Measurements from ENCODE around the gene GABRG3. TPM values are rescaled to one million over a fixed set of nuclear protein-coding genes. Genes with fewer than 3 reads are reported as not detected.

GABRG3 gene
- total RNA-seq, 1 donor from 2014 or later = 0.24 TPM

DNA sequence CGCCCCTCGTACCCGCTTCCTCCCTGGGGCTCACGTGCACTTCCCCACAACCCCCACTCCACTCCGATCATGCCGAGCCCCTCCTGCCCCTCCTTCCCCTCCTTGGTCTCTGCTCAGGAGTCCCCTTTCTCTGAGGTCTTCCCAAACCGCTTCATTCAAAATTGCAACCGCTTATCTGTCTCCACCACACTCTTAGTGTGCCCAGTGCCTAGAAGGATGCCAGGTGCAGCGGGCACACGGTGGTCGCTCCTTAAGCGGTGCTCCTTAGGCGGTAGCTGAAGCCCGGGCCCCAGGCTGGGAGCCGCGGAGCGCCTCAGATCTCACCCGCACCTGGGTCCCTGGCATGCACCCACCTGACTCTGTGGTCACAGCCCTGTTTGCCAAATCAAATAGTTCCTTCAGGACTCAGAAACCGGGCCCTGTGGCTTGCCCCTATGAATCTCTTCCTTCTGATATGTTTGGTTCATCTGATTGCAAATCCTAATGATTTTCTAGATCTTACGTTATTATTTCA is 603.6 kb downstream of the GABRG3 start:
- H3K27ac Mint-ChIP-seq = no peak overlapping the region
- H3K4me3 Mint-ChIP-seq (ENCODE audit: low read depth) = no peak overlapping the region
- no peaks in the 10 kb centered on the region for H3K27me3 Mint-ChIP-seq
- TF ChIP-seq, protein P1, sequence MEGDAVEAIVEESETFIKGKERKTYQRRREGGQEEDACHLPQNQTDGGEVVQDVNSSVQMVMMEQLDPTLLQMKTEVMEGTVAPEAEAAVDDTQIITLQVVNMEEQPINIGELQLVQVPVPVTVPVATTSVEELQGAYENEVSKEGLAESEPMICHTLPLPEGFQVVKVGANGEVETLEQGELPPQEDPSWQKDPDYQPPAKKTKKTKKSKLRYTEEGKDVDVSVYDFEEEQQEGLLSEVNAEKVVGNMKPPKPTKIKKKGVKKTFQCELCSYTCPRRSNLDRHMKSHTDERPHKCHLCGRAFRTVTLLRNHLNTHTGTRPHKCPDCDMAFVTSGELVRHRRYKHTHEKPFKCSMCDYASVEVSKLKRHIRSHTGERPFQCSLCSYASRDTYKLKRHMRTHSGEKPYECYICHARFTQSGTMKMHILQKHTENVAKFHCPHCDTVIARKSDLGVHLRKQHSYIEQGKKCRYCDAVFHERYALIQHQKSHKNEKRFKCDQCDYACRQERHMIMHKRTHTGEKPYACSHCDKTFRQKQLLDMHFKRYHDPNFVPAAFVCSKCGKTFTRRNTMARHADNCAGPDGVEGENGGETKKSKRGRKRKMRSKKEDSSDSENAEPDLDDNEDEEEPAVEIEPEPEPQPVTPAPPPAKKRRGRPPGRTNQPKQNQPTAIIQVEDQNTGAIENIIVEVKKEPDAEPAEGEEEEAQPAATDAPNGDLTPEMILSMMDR (IDR thresholded peaks at IDR 0.05; ENCODE audit: unreplicated experiment) = no peak
- DNase-seq (ENCODE audit: low spot score, unreplicated experiment) = no peak
- H3K36me3 Mint-ChIP-seq (ENCODE audit: insufficient read depth) = no peaks in the 10 kb centered on the region
- peaks cover 6% of the 10 kb centered on the region for H3K4me1 Mint-ChIP-seq (ENCODE audit: low read depth)
- H3K9me3 Mint-ChIP-seq (ENCODE audit: low read depth) = no peaks in the 10 kb centered on the region

DNA sequence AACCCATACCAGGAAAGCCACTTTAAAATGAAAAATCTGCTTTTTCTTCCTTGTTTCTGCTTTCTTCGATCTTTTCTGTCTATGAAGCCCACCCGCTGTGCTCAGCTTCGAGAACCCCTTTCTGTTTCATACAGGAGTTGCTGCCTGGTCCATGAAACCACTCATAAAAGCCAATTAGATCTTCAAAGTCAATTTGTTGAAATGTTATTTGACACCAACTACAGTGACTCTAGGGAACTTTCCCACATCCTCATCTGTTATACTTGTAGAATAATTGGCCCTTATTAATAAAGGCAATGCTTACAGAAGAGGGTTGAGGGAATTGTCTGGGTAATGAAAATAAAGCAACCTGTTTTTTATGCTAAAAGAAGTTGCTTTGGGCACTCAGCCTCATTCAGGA is 604.5 kb downstream of the GABRG3 start:
- TF ChIP-seq, protein P1 (IDR thresholded peaks at IDR 0.05; ENCODE audit: unreplicated experiment) = no peak
- peaks cover 6% of the 10 kb centered on the region for H3K4me1 Mint-ChIP-seq (ENCODE audit: low read depth)
- no peaks in the 10 kb centered on the region for H3K9me3 Mint-ChIP-seq (ENCODE audit: low read depth)
- H3K36me3 Mint-ChIP-seq (ENCODE audit: insufficient read depth) = no peaks in the 10 kb centered on the region
- DNase-seq (ENCODE audit: low spot score, unreplicated experiment) = no peak
- no peak overlapping the region for H3K4me3 Mint-ChIP-seq (ENCODE audit: low read depth)
- no peaks in the 10 kb centered on the region for H3K27me3 Mint-ChIP-seq
- no peak overlapping the region for H3K27ac Mint-ChIP-seq

DNA sequence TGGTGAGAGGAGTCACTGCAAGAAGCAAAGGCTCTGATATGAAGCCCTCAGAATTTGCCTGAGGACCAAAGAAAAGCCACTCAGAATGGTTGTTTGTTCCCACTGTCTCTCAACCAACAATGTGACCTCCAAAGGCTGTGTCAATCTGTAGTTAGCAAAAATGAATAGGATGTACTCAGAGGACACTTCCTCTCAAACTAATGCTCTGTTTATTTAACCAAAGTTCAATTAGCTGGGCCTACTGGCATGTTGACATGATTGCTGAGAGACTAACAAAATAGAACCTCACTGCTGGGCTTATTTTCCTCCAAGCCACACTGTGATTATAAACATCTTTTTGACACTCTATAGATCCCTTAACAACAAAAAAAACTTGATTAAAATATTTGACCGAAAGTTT is 605.6 kb downstream of the GABRG3 start:
- H3K9me3 Mint-ChIP-seq (ENCODE audit: low read depth) = no peaks in the 10 kb centered on the region
- no peak for DNase-seq (ENCODE audit: low spot score, unreplicated experiment)
- H3K27me3 Mint-ChIP-seq = no peaks in the 10 kb centered on the region
- H3K4me1 Mint-ChIP-seq (ENCODE audit: low read depth) = peaks cover 6% of the 10 kb centered on the region
- H3K36me3 Mint-ChIP-seq (ENCODE audit: insufficient read depth) = no peaks in the 10 kb centered on the region
- TF ChIP-seq, protein P1 (IDR thresholded peaks at IDR 0.05; ENCODE audit: unreplicated experiment) = no peak
- no peak overlapping the region for H3K27ac Mint-ChIP-seq
- no peak overlapping the region for H3K4me3 Mint-ChIP-seq (ENCODE audit: low read depth)

DNA sequence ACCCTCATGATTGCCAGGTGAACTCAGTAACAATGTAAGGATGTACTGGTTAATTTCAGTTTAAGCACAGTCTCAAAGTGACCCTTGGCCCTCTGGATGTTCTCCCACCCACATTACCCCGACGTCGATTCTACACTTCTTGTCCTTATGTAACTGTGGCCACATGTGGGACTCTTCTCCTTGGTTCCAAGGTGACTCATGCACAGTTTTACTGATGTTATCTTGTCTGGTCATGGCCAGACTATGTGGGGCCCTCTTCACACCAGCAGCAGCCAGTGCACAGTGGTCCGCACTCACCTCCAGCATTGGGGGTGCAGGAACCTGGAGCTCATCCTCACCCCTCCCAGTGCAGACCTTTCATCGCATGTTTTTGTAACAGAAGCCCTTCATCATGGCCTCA is 608.8 kb downstream of the GABRG3 start:
- Mint-ChIP-seq H3K9me3 (ENCODE audit: low read depth) (no peaks in the 10 kb centered on the region), H3K4me3 (ENCODE audit: low read depth) (no peak overlapping the region), H3K27ac (no peak overlapping the region), H3K36me3 (ENCODE audit: insufficient read depth) (no peaks in the 10 kb centered on the region), H3K4me1 (ENCODE audit: low read depth) (no peaks in the 10 kb centered on the region), H3K27me3 (no peaks in the 10 kb centered on the region)
- TF ChIP-seq, protein P1 (IDR thresholded peaks at IDR 0.05; ENCODE audit: unreplicated experiment) = no peak
- no peak for DNase-seq (ENCODE audit: low spot score, unreplicated experiment)

DNA sequence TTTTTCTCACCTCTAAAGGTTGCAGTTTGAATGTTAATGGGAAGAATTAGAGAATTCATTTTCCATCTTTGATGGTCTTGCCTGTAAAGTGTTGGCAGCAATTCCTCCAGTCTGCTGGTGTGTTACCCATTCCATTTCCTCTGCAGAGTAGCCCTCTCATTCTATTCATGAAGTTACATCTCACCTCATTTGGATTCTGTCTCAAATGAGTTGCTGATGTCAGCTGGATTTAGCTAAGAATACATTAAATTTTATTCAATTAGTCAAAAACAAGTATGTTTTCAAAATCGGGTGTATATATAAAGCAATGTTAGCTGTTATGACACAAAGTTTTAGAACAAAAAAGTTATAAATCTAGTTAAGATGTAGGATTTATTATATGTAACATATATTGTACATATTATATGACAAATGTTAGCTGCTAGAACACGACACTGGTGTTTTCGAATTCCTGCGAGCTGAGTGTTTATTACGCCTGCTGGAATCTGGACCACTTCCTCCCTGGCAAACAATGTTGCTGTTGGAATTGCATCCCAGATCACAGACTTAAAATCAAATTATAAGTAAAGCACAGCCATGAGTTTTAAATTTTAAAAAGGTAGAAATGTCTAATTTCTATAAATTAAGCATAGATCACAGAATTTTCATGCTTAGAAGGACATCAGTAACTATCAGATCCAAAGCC is 611.9 kb downstream of the GABRG3 start:
- TF ChIP-seq, protein P1 (IDR thresholded peaks at IDR 0.05; ENCODE audit: unreplicated experiment) = no peak
- Mint-ChIP-seq H3K4me1 (ENCODE audit: low read depth) (peaks cover 1% of the 10 kb centered on the region), H3K4me3 (ENCODE audit: low read depth) (no peak overlapping the region), H3K9me3 (ENCODE audit: low read depth) (no peaks in the 10 kb centered on the region), H3K27me3 (peaks cover 13% of the 10 kb centered on the region), H3K36me3 (ENCODE audit: insufficient read depth) (no peaks in the 10 kb centered on the region), H3K27ac (no peak overlapping the region)
- DNase-seq (ENCODE audit: low spot score, unreplicated experiment) = no peak
